GM19324 (cell line): ENCODE results near the gene PRKCD.
A peak's percentile ranks its signal among the peaks of the same experiment; 100 is the strongest.

Source experiments
- ATAC-seq: cut with Tn5 transposase; IDR thresholded peaks from one replicate; pipeline ENCODE4 v1.9.1; 2021; ENCODE audit warnings: mild to moderate bottlenecking, moderate library complexity; ENCODE audit not compliant: unreplicated experiment, low FRiP score

PRKCD gene

DNA sequence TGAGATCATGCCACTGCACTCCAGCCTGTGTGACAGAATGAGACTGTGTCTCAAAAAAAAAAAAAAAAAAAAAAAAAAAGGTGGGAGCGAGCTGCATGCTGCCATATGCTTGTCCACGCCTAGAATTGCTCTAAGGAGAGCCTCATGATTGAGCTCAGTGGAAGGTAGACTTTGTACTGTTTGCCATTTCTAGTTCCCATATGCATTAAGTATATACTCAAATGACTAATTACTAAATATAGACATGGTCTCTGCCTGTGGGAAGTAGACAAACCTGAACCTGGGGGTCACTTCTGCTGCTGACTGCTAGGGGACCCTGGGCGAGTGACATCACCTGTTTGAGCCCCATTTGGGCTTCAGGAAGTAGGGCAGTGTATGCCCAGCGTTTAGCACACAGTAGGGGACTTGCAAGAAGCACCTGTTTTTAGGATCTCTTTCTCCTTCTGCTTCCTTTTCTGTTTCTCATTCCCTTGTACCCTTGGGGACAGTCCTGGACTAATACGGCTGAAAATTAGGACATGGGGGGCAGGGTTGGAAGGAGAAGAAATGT, 27.2 kb downstream of the PRKCD start:
- ATAC-seq: no peak

DNA sequence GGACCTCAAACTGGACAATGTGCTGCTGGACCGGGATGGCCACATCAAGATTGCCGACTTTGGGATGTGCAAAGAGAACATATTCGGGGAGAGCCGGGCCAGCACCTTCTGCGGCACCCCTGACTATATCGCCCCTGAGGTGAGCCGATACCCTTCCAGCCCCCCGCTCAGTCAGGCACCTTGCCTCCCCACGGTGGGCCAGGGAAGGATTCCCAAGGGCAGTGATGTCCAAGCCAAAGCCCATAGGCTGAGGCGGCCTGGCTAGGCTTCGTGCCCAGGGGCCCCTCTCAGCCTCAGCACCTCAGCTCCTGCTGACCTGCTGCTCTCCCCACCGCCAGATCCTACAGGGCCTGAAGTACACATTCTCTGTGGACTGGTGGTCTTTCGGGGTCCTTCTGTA, 27.7 kb downstream of the PRKCD start:
- ATAC-seq: no peak

DNA sequence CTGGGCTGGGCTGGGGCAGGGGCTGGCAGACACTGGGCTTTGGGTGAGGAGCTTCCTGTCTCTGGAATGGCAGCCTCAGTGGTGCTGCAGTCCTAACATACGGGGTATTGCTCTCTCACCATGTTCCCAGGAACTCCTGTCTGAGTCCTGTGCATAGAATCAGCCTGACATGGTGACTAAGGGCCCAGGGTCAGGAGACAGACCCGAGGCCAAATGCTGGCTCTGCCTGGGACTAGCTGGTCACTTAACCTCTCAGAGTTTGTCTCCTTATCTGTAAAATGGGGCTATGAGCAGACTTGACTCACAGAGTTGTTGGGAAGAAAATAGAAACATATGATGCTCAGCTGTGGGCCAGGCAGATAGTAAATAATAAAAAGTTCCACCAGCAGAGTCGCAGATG, 28.3 kb downstream of the PRKCD start:
- ATAC-seq: no peak

DNA sequence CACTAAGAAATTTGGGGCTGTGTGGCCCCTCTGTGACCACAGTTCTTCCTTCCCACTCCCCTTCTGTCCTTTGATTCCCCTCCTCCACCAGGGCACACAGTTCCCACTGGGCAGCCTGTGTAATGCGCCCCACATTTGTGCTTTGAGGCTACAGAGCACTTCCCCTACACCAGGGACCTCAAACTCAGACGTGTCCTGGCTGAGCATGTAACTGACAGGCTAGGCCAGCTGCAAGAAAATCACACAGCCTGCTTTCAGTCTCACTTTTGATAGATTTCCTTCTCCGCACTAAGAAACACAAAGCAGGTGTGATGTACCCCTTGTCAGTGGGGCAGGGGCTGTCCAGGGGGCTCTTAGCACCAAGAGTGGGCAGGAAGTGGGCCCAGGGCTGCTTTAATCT, 29.6 kb downstream of the PRKCD start:
- ATAC-seq: no peak

DNA sequence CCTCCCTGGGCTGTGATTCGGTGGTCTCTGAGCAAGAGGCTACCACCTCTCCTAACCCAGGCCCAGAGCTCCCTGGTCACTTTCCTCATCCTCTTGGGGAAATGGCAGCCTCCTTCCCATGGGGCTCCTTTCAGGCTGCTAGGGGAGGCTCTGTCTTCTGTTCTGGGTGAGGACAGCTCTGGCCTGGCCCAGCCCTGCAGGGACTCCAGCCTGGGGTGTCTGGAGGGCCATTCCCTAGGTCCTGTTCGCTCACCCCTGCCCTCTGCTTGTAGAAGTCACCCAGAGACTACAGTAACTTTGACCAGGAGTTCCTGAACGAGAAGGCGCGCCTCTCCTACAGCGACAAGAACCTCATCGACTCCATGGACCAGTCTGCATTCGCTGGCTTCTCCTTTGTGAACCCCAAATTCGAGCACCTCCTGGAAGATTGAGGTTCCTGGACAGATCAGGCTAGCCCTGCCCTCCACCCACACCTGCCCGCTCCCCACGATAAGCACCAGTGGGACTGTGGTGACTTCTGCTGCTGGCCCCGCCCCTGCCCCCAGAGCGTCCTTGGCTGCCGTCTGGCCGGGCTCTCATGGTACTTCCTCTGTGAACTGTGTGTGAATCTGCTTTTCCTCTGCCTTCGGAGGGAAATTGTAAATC, 30.9 kb downstream of the PRKCD start:
- no peak for ATAC-seq

DNA sequence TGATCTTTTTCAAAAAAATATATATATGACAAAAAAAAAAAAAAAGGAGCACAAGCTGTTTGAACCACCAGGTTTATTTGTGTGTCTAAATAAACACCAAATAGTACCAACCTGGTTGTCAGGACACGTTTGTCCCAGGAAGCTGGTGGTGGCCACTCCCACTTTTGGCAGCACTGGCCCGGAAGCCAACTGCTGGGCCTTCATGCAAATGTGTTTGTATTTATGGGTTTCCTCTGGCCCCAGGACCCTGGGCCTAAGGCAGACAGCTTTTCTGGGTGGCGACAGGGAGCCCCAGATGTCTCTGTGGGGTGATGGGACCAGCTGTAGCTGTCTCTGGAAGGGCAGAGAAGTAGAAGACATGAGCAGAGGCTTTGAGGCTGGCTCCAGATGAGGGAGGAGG, 31.6 kb downstream of the PRKCD start:
- peak; percentile 68 for ATAC-seq

DNA sequence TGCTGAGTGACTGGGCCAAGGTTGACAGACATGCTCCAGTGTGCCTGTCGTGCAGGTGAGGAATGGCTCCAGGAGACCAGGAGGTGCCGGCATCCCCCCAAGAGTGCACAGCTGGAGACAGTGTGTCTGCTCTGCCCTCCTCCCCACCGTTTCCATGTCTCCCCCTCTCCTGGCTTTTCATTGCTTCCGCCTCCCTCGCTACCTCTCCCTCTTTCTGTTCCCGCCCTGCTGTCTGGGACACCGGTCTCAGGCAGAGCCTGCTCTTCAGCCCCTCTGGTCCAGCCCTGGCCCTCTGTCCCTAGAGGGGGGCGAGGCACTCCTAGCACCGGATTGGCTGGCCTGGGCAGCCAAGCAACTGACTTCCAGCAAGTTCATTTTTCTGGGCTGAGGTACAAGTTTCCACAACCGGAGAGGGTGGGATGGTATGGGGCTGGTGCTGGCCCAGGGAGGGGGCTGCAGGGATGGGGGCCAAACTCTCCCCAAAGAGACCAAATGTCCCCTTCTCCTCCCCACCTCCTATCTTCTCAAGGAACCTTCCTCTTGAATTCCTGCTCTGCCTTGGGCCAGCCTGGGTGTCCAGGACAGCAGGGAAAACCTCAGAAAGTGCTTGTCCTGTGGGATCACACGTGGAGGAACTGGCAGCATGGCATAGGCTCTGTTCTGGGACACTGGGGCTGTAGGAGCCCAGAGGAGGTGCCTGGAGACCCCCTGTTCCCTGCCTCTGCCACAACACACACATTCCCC, 32.6 kb downstream of the PRKCD start:
- ATAC-seq: no peak

DNA sequence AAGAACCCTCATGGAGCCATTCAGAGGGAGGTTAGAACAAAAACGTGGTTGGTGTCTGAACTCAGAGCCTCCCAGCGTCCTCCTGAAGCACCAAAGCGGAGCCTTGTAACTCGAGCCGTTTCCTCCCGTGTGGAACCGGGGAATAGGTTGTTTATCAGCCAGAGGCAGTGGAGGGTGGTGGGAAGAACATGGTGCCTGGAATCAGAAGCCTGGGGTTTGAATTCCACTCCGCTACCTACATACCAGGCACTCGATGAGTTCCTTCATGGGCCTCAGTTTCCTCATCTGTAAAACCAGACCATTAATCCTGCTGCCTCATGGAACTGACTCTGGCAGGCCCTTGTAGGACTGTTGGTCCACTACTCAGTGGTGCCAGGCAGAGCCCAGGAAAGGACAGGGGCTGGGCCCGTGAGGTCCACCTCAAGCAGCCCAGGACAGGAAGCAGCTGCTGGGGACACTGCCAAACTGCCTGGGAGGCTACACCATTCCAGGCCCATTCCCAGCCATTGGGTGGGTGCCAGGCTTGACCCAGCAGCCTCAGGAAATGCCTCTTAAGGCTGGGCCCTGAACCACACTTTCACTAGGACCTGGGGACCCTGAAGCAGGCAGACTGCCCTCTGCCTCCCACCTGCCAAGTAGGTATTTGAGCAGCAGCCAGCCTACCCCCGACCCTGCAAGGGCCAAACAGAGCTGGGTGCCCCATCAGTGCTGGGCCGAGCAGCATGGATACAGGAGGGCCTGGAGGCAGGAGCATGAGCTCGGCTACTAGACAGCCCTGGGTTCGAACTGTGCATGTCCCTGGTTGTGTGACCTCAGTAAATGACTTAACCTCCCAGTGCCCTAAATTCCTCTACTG, 33.4 kb downstream of the PRKCD start:
- no peak for ATAC-seq

DNA sequence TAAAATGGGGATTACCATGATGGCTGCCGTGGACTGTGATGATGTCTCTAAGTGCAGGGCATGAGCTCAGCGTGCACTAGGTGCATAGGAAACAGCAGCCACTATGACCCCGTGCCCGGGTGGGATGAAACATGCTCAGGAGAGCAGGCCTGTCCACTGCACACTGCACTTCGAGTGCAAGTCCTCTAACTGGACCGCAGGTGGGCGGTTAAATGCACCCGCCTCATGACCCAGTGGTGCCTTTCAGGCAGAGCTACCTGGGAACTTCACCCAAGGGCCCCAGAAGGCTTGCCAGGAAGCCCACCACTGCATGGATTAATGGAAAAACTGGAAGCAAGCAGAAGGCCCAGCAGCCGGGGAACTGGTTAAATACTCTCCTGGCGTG, 34.0 kb downstream of the PRKCD start:
- no peak for ATAC-seq

DNA sequence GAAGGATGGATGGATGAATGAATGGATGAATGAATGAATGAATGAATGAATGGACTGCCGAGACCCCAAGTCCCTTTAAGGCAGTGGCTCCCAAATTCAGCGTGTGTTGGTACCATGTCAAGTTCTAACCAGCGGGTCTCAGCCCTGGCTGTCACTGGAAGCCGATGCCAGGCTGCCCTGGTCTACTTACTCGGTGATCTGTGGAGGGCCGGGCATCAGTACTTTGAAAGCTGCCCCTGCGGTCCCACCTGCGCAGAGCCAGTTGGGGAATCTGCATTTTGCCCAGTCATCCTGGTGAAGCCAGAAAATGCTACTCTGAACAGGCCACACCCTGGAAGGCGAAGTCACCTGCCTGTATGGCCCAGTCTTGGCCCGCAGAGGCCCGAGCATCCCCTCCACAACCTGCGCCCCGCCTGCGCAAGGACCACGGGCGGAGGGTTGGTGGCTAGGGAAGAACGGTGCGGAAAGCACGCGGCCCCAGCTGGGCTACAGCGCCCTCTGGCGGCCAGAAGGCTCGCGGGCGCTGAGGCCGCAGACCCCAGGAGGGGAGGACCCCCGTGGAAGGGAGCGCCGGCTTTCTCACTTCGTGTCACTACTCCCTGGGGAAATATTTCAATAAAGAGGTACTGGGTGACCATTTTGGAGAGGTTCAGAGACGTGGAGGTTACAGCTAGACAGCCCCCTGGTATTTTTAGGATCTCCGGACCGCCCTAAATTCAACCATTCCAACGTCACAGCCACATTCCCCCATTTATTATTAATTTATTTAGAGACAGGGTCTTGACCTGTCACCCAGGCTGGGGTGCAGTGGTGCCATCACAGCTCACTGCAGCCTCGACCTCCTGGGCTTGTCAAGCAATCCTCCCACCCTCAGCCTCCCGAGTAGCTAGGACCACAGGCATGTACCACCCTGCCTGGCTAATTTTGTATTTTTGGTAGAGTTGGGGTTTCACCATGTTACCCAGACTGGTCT, 34.9 kb downstream of the PRKCD start:
- peak; percentile 40 for ATAC-seq

DNA sequence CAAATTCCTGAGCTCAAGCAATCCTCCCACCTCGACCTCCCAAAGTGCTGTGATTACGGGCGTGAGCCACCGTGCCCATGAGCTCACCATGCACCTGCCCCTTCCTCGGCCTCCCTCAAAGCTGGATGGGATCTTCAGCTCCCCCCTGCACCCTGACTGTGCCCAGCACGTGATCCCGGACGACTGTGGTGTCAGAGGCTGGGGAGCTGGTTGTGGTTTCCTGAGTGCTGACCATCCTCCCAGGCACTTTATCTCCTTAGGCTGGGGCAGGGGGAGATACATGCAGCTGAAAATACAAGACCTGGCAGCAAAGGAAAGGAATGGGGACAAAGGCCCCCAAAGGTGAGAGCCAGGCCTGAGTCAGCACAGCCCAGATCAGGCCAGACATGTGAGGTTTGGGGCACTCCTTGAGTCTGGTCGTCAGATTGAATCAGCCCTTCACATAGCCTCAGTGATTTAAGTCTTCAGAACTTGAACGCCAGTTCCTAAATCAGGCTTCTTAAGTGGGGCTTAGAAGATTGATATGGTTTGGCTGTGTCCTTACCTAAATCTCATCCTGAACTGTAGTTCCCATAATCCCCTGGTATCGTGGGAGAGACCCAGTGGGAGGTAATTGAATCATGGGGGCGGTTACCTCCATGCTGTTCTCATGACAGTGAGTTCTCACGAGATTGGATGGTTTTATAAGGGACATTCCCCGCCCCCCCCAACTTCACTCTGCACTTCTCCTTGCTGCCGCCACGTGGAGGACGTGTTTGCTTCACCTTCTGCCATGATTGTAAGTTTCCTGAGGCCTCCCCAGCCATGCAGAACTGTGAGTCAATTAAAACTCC, 35.8 kb downstream of the PRKCD start:
- ATAC-seq: no peak

DNA sequence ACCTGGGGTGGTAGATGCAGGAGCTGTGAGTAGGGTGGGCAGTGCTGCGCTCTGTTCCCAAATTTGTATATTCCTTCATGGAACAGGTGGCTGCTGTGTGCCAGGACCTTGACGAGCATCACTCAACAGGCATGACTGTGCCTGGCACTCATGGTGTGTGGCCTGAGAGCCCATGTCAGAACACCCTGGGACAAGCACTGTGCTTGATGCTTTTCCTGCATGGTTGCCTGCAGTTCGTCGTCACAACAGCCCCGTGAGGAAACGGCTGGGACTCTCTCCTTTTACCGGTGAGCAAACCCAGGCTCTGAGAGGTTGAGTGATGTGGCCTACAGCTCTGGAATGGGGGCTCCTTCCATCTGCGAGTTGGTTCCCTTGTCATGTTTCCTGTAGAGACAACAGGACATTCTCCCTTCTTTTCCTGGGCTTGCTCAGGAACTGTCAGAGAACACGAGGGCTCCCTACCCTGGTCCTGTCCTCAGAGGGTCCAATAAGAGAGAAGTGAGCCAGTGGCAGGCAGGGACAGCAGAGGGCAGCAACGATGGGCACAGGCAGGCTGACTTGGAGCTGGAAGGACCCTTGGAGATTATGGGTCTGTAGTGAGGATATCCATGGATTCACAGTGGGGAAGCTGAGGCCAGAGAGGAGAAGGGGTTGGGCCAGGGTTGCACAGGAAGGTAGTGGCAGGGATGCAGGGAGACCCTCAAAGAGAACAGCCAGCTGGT, 37.4 kb downstream of the PRKCD start:
- no peak for ATAC-seq

DNA sequence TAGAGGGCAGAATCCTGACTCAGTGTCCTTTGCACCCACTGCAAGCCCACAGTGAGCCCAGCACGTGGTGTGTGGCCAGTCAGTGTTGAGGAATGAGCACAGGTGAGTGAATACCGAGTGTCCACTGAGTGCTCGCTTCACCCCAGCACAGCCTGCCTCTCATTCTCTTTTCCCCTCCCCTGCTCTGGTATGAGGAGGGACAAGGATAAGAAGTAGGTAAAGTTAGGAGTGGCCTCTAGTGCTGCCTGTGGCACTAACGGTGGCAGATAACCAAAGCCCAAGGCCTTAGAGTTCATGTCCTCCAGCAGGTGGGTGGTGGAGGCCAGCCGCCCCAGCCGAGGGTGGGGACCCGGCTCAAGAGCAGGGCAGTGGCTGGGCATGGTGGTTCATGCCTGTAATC, 38.0 kb downstream of the PRKCD start:
- ATAC-seq: no peak

DNA sequence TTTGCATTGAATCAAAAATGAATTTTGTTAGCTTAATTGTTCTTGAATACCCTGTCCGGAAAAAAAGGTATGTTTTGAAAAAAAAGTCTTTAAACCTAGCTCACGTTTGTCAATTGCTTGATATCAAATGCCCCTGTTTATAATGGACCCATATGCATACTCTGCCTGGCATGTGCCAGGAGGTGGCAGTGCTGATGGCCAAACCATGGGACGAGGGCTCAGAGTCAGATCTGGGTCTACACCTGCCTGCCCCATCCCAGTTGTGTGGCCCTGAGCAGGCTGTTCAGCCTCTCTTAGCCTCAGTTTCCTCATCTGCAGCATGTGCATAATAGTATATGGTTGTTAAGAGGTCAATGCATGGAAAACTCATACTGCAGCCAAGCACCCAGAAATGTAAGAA, 38.8 kb downstream of the PRKCD start:
- ATAC-seq: no peak

DNA sequence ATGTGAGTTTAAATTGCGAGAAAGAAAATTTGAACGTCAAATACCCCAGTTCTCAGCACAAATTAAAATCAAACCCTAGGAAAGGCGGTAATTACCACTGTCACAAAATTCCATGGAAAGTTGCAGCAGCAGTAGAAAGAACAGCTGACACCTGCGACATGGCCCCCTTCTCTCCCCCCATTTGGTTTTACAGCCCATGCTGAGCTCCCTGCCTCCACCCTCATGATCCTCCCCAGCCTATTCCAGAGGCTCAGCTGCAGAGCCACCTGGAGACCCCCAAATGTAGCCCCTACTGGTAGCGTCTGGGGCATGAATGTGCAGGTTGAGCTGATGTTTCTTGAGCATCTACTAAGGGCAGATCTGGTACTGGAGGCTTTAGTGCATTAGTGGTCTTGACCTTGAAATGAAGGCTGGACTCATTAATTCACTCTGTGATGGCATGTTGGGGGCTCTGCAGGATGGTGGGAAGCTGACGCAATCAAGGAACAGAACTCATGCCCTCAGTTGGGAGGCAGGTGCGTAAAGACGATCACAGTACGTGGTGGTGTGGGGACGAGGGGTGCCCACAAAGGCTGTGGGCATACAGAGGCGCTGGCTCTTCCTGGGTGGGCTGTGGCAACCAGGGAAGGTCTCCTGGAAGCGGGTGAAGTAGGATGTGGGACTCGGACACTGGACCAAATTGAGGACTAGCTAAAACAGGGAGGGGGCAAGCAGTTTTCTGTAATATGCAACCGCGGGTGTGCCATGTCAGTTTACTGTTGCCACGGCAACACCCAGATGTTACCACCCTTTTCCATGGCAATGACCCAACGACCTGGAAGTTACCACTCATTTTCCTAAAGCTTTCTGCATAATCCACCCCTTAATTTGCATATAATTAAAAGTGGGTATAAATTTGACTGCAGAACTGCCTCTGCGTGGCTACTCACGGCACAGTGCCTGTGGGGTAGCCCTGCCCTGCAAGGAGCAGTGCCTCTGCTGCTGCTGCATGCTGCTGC, 39.8 kb downstream of the PRKCD start:
- no peak for ATAC-seq

DNA sequence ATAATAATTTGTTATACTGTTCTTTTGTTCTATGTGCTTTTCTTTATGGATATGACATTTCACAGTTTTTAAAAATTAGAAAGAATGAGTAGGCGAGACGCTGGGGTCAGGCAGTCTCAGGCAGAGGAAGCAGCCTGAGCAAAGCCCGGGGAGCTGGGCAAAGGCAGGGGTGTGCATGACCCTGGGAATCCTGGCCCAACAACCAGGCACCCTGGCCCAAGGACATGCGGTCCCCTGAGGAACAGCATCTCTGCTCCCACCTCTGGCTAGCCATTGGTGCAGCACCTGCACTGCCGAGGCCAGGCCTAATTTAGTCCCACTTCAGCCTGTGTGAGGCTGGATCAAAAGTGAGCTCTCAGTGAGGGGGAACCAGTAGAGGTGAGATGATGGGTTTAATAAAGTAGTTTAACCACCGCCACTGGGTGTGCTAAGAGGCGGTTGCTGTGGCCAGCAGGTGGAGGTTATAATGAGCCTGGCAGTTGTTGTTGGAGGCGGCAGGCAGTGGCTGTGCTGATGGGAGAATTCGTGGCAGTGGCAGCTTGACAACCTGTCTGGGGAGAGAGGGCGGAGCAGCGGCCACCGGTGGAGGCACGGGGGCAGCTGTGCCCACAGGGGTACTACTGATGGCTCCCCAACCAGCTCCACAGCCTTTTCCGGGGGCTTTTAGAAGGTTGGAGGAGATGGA, 41.5 kb downstream of the PRKCD start:
- no peak for ATAC-seq
